AG10803 (cell line): ENCODE measurements around the gene IFNLR1.
A peak's percentile ranks its signal among the peaks of the same experiment; 100 is the strongest.

ENCODE experiments used
- DNase-seq: peaks from one replicate; pipeline ENCODE4 v3.0.0; 2010; ENCODE audit warnings: low read depth
- H3K4me3 ChIP-seq: 2 replicates; pipeline ENCODE4 v1.5.1; 2011; ENCODE audit warnings: mild to moderate bottlenecking, low read length, control low read depth
- CTCF ChIP-seq: conservative IDR thresholded peaks from 2 replicates; pipeline ENCODE4 v1.5.1; 2011; ENCODE audit warnings: mild to moderate bottlenecking, low read length, control low read depth, inconsistent platforms

The IFNLR1 gene

GRCh38 chr1:24141311-24141997 lies 45.6 kb downstream of the IFNLR1 start:
- no peak for TF ChIP-seq CTCF
- H3K4me3 ChIP-seq, result no peak overlapping the region
- DNase-seq, result peak; percentile 39

- no peak for TF ChIP-seq CTCF
- DNase-seq, result no peak
- H3K4me3 ChIP-seq, result no peak overlapping the region
These were observed 46.3 kb downstream of the IFNLR1 start for GRCh38 chr1:24140741-24141181.

GRCh38 chr1:24139841-24140425 lies 47.2 kb downstream of the IFNLR1 start:
- no peak for TF ChIP-seq CTCF
- no peak for DNase-seq

GRCh38 chr1:24139222-24139489 lies 47.9 kb downstream of the IFNLR1 start:
- DNase-seq, result no peak
- no peak overlapping the region for H3K4me3 ChIP-seq
- TF ChIP-seq CTCF, result no peak

More at GRCh38 chr1:24139841-24140425, 47.2 kb downstream of the IFNLR1 start:
- H3K4me3 ChIP-seq, result no peak overlapping the region

- no peak for DNase-seq
- no peak for TF ChIP-seq CTCF
- no peak overlapping the region for H3K4me3 ChIP-seq
These were observed 48.4 kb downstream of the IFNLR1 start for GRCh38 chr1:24138476-24139221.

- no peak overlapping the region for H3K4me3 ChIP-seq
- no peak for DNase-seq
- no peak for TF ChIP-seq CTCF
These were observed 50.0 kb downstream of the IFNLR1 start for GRCh38 chr1:24136956-24137539.
